NCI-H82 (cell line): ENCODE results near the gene TEX19.

Source experiments
- DNase-seq: peaks from one replicate; lab custom pipeline; 2025; lab: John Stamatoyannopoulos, UW

TEX19 gene

GRCh38 chr17:82321947-82322466 lies 37.0 kb upstream of the TEX19 start:
- DNase-seq, result no peak

GRCh38 chr17:82322526-82323453 lies 36.3 kb upstream of the TEX19 start:
- no peak for DNase-seq

GRCh38 chr17:82323514-82324234 lies 35.4 kb upstream of the TEX19 start:
- no peak for DNase-seq

GRCh38 chr17:82324566-82325285 lies 34.3 kb upstream of the TEX19 start:
- DNase-seq, result no peak

GRCh38 chr17:82325286-82326180 lies 33.5 kb upstream of the TEX19 start:
- DNase-seq, result no peak

- no peak for DNase-seq
These were observed 31.8 kb upstream of the TEX19 start for GRCh38 chr17:82327289-82327688.

GRCh38 chr17:82327757-82328140 lies 31.3 kb upstream of the TEX19 start:
- no peak for DNase-seq

- no peak for DNase-seq
These were observed 30.7 kb upstream of the TEX19 start for GRCh38 chr17:82328141-82328993.

GRCh38 chr17:82328994-82329507 lies 30.0 kb upstream of the TEX19 start:
- no peak for DNase-seq

GRCh38 chr17:82329683-82330321 lies 29.2 kb upstream of the TEX19 start:
- DNase-seq, result no peak

- DNase-seq, result peak; percentile 96
These were observed 28.5 kb upstream of the TEX19 start for GRCh38 chr17:82330322-82331239.

GRCh38 chr17:82331345-82331939 lies 27.6 kb upstream of the TEX19 start:
- DNase-seq, result no peak

GRCh38 chr17:82332669-82333278 lies 26.3 kb upstream of the TEX19 start:
- DNase-seq, result no peak

GRCh38 chr17:82333279-82334171 lies 25.5 kb upstream of the TEX19 start, which contains the start of gene SECTM1:
SECTM1 (minus strand) TSS chr17:82333766; CDS start chr17:82327240, 6,526 bp downstream.
- no peak for DNase-seq

GRCh38 chr17:82334204-82334621 lies 24.8 kb upstream of the TEX19 start:
- DNase-seq, result no peak

GRCh38 chr17:82334622-82335394 lies 24.2 kb upstream of the TEX19 start:
- no peak for DNase-seq
